Smooth muscle cell (in vitro differentiated cells): ENCODE results near the gene PTPRC. TPM values are rescaled to one million over a fixed set of nuclear protein-coding genes. Genes with fewer than 3 reads are reported as not detected.

Experiments
- DNase-seq: peaks from one replicate; lab custom pipeline; 2025; ENCODE audit not compliant: unreplicated experiment; lab: John Stamatoyannopoulos, UW
- H2AFZ ChIP-seq: fragments of 200-600 bp; sonication (generic); 2 replicates; pipeline ENCODE4 v1.6.0; 2016; ENCODE audit warnings: antibody characterized with exemption, low read depth, mild to moderate bottlenecking
- H3F3A ChIP-seq: fragments of 200-600 bp; sonication (generic); 2 replicates; pipeline ENCODE4 v1.6.0; 2017; ENCODE audit warnings: antibody characterized with exemption, low read depth
- H3K27ac ChIP-seq: fragments of 200-600 bp; sonication (generic); 2 replicates; pipeline ENCODE4 v1.5.1; 2016; ENCODE audit warnings: low read depth, mild to moderate bottlenecking
- H3K27me3 ChIP-seq: fragments of 200-600 bp; sonication (generic); 2 replicates; pipeline ENCODE4 v1.6.1; 2016; ENCODE audit warnings: low read depth, mild to moderate bottlenecking
- H3K36me3 ChIP-seq: fragments of 200-600 bp; sonication (generic); 2 replicates; pipeline ENCODE4 v1.5.1; 2016; ENCODE audit warnings: low read depth
- H3K4me1 ChIP-seq: fragments of 200-600 bp; sonication (generic); 2 replicates; pipeline ENCODE4 v1.5.1; 2016; ENCODE audit warnings: low read depth
- H3K4me2 ChIP-seq: fragments of 200-600 bp; sonication (generic); 2 replicates; pipeline ENCODE4 v1.6.0; 2016; ENCODE audit warnings: mild to moderate bottlenecking
- H3K4me3 ChIP-seq: fragments of 200-600 bp; sonication (generic); 2 replicates; pipeline ENCODE4 v1.5.1; 2016; ENCODE audit warnings: mild to moderate bottlenecking
- H3K79me2 ChIP-seq: fragments of 200-600 bp; sonication (generic); 2 replicates; pipeline ENCODE4 v1.6.0; 2016; ENCODE audit warnings: low read depth, mild to moderate bottlenecking
- H3K9ac ChIP-seq: fragments of 200-600 bp; sonication (generic); 2 replicates; pipeline ENCODE4 v1.6.0; 2016; ENCODE audit warnings: low read depth
- H3K9me3 ChIP-seq: fragments of 200-600 bp; sonication (generic); replicated peaks from 2 replicates; pipeline ENCODE4 v1.5.1; 2016; ENCODE audit warnings: low read depth
- H4K20me1 ChIP-seq: fragments of 200-600 bp; sonication (generic); 2 replicates; pipeline ENCODE4 v1.6.0; 2016; ENCODE audit warnings: low read depth
- CTCF ChIP-seq: fragments of 200-600 bp; sonication (generic); IDR thresholded peaks from 2 replicates; pipeline ENCODE4 v1.5.1; 2017; ENCODE audit warnings: borderline replicate concordance, mild to moderate bottlenecking, antibody characterized with exemption; ENCODE audit not compliant: insufficient read depth, poor library complexity, severe bottlenecking
- WGBS: methylation state at CpG from one replicate; pipeline ENCODE4 v1.1.7; 2016; ENCODE audit warnings: low lambda C conversion rate; 5-methylcytosine and 5-hydroxymethylcytosine counted together
- polyA plus RNA-seq: library from polyadenylated mRNA; unstranded; fragments of >200 nt; fragmentation: Nextera tagmentation; extraction: Ambion mirVana; gene quantifications from 2 replicates; pipeline ENCODE4 v1.2.1, GENCODE V29; 2016
- total RNA-seq: library from RNA; depleted of rRNA; stranded (reverse); fragments of >200 nt; gene quantifications from 2 replicates; pipeline ENCODE4 v1.2.3, GENCODE V29; 2014

Gene PTPRC
- total and polyA plus RNA-seq, 2 experiments from 2014 or later: 0.04 TPM; not detected in 1

- Histone ChIP-seq H3K4me3 (no peak overlapping the region), H3K4me2 (no peak overlapping the region), H3K36me3 (no peaks in the 10 kb centered on the region), H2AFZ (no peak overlapping the region), H3K27ac (no peak overlapping the region), H3K9me3 (no peaks in the 10 kb centered on the region), H3F3A (no peaks in the 10 kb centered on the region), H4K20me1 (no peaks in the 10 kb centered on the region), H3K9ac (no peak overlapping the region), H3K4me1 (no peaks in the 10 kb centered on the region), H3K79me2 (no peaks in the 10 kb centered on the region), H3K27me3 (no peaks in the 10 kb centered on the region)
- 64% methylated on average over 4 of the region's 4 CpGs for WGBS
- TF ChIP-seq CTCF: no peak
- DNase-seq: no peak
Observed at GRCh38 chr1:198623752-198624647, 14.8 kb upstream of the PTPRC start.

- no peaks in the 10 kb centered on the region for H3F3A ChIP-seq
- no peaks in the 10 kb centered on the region for H3K4me1 ChIP-seq
- H3K27ac ChIP-seq: no peak overlapping the region
- no peak overlapping the region for H2AFZ ChIP-seq
- H3K27me3 ChIP-seq: no peaks in the 10 kb centered on the region
- no peak overlapping the region for H3K4me3 ChIP-seq
- 87% methylated on average over 1 of the region's 1 CpG for WGBS
- H4K20me1 ChIP-seq: no peaks in the 10 kb centered on the region
- no peaks in the 10 kb centered on the region for H3K79me2 ChIP-seq
- TF ChIP-seq CTCF: no peak
- H3K9me3 ChIP-seq: no peaks in the 10 kb centered on the region
- no peak overlapping the region for H3K9ac ChIP-seq
- no peaks in the 10 kb centered on the region for H3K36me3 ChIP-seq
- H3K4me2 ChIP-seq: no peak overlapping the region
- no peak for DNase-seq
Observed at GRCh38 chr1:198624648-198624980, 14.2 kb upstream of the PTPRC start.

DNA sequence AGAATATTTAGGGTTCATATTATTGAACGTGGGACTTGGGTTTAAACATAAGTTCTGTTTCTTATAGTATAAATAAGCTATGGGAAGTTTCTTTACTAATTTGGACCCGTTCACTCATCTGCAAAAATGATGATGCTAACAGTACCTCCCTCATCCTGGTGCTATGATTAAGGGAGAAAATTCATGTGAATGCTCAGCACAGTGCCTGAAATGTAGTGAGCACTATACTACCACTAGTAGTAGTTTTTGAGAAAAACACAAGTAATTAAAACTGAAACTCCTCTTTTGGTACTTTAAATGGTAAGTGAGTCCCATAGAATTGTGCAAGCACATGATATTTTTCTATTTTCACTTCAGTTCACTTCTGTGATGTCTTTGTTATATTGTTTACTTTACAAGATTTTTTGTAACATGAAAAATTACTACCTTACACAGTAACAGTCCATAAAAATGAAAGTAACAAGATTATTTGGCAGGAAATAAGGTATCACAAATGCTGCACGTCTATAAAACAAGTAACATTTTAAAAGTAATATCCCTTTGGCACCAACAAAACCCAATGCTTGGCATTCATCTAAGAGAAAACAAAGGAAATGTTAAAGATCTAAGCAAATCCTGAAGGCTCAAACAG is 11.3 kb upstream of the PTPRC start:
- WGBS: 88% methylated on average over 3 of the region's 3 CpGs
- Histone ChIP-seq H4K20me1 (no peaks in the 10 kb centered on the region), H3K4me1 (no peaks in the 10 kb centered on the region), H3K27me3 (no peaks in the 10 kb centered on the region), H3K4me3 (no peak overlapping the region), H3F3A (no peaks in the 10 kb centered on the region), H3K36me3 (no peaks in the 10 kb centered on the region), H3K27ac (no peak overlapping the region), H2AFZ (no peak overlapping the region), H3K79me2 (no peaks in the 10 kb centered on the region), H3K4me2 (no peak overlapping the region), H3K9ac (no peak overlapping the region), H3K9me3 (no peaks in the 10 kb centered on the region)
- no peak for DNase-seq
- no peak for TF ChIP-seq CTCF
